Caco-2 (cell line): ENCODE measurements around the gene SLC23A1. TPM values are rescaled to one million over a fixed set of nuclear protein-coding genes. Genes with fewer than 3 reads are reported as not detected.

Experiments used
- BruUV-seq: library from RNA; stranded (reverse); fragments of 400-500 nt; replicated peaks from 2 replicates; lab custom pipeline; 2021; lab: Mats Ljungman, UMichigan
- CTCF ChIA-PET: fragments of 300-600 bp; sonication (Branson Sonifier 250); formaldehyde crosslinking; loops from one replicate; lab custom pipeline; 2022; ENCODE audit warnings: antibody characterized with exemption; lab: Charles Lee
- POLR2A ChIA-PET: fragments of 300-600 bp; sonication (Branson Sonifier 250); formaldehyde crosslinking; loops from one replicate; lab custom pipeline; 2022; ENCODE audit warnings: antibody characterized with exemption; lab: Charles Lee
- DNase-seq, 2 experiments: peaks; one replicate each; pipeline versions ENCODE4 v3.0.0 to v3.0.0-alpha.2; 2020 to 2022
- H3K27me3 ChIP-seq: replicated peaks from 2 replicates; pipeline ENCODE4 v1.6.0; 2011; ENCODE audit warnings: low read length; ENCODE audit not compliant: control insufficient read depth, insufficient read depth
- H3K36me3 ChIP-seq: 2 replicates; pipeline ENCODE4 v1.5.1; 2011; ENCODE audit warnings: low read length; ENCODE audit not compliant: control insufficient read depth, insufficient read depth
- H3K4me1 ChIP-seq: fragments of 250-450 bp; sonication (Bioruptor Pico); 2 replicates; pipeline ENCODE4 v1.5.1; 2020; ENCODE audit warnings: mild to moderate bottlenecking
- H3K4me3 ChIP-seq: 2 replicates; pipeline ENCODE4 v1.5.1; 2011; ENCODE audit warnings: low read depth, mild to moderate bottlenecking, control low read depth, low read length
- H3K9me3 ChIP-seq: fragments of 250-450 bp; sonication (Bioruptor Pico); 2 replicates; pipeline ENCODE4 v1.5.1; 2020; ENCODE audit warnings: mild to moderate bottlenecking, moderate library complexity
- H3K27ac Mint-ChIP-seq: one replicate; pipeline ENCODE4 v1.8.0; 2022; ENCODE audit warnings: mixed read lengths; ENCODE audit not compliant: unreplicated experiment
- H3K27me3 Mint-ChIP-seq: one replicate; pipeline ENCODE4 v1.8.0; 2022; ENCODE audit warnings: mixed read lengths; ENCODE audit not compliant: insufficient read depth, unreplicated experiment
- H3K36me3 Mint-ChIP-seq: one replicate; pipeline ENCODE4 v1.8.0; 2022; ENCODE audit warnings: mild to moderate bottlenecking, mixed read lengths; ENCODE audit not compliant: insufficient read depth, unreplicated experiment
- H3K4me1 Mint-ChIP-seq: one replicate; pipeline ENCODE4 v1.8.0; 2022; ENCODE audit warnings: low read depth, mixed read lengths; ENCODE audit not compliant: unreplicated experiment
- H3K4me3 Mint-ChIP-seq: one replicate; pipeline ENCODE4 v1.8.0; 2022; ENCODE audit warnings: mild to moderate bottlenecking, moderate library complexity, mixed read lengths; ENCODE audit not compliant: unreplicated experiment
- H3K9me3 Mint-ChIP-seq: one replicate; pipeline ENCODE4 v1.8.0; 2022; ENCODE audit warnings: mixed read lengths; ENCODE audit not compliant: unreplicated experiment
- intact Hi-C: fragments of 100-400 bp; cut with micrococcal nuclease; formaldehyde crosslinking; loops from one replicate; pipeline ENCODE4 v1.10.0; 2022; ENCODE audit not compliant: unreplicated experiment
- total RNA-seq: library from RNA; stranded (reverse); gene quantifications from 2 replicates; pipeline ENCODE4 v1.2.3, GENCODE V29; 2022
- TF ChIP-seq, protein P1 (sequence below), 2 experiments: fragments of 200-600 bp in 1 of 2; IDR thresholded peaks; 1 replicate in 1 of 2; 2 replicates in 1 of 2; pipeline versions ENCODE4 v1.5.1 to v1.8.0; 2011 to 2022; ENCODE audit warnings: antibody characterized with exemption in 1 of 2, control low read depth in 1 of 2, inconsistent platforms in 1 of 2, low read depth in 1 of 2, low read length in 1 of 2, mild to moderate bottlenecking in 1 of 2, moderate library complexity in 1 of 2; ENCODE audit not compliant: insufficient read depth in 1 of 2, severe bottlenecking in 1 of 2, unreplicated experiment in 1 of 2

SLC23A1 gene
- total RNA-seq, 1 experiment from 2014 or later = 20.4 TPM

DNA sequence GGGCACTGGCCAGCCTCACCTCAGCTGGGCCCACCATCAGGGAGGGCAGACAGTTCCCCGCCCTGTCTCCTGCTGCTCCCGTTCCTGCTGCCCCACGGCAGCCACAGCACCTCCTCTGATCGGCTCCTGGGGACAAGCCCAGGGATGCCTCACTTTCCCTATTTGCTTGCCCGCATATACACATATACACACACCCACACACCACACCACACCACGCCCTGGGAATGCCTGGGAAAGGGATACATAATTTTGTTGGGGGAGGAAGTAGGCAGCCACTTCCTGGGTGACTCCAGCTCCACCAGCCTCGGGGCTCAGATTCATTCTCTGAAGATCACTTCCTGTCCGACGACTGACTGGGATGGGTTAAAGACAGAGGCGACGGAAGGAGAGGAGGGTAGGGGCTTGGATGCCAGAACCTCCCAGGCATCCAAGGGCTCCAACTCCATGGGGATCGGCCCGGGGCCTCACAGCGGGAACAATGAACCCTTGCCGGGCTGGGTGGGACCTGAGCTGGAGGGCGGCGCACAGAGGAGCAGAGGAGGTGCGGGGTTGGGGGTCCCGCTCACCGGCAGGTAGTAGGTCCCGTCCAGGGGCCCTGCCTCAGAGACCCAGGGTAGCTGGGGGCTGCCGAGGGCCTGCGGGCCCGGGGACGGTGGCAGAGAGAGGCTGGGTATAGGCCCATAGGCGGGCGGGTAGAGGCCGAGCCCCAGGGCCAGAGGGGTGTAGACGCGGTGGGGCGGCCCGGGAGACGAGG is 8.7 kb upstream of the SLC23A1 start:
- no peak for DNase-seq
- Mint-ChIP-seq H3K9me3 (no peaks in the 10 kb centered on the region), H3K36me3 (peaks cover 14% of the 10 kb centered on the region), H3K27me3 (no peaks in the 10 kb centered on the region), H3K4me1 (peaks cover 9% of the 10 kb centered on the region), H3K27ac (peak overlapping the region; percentile 40), H3K4me3 (peak overlapping the region; percentile 82)
- CTCF ChIA-PET = interaction anchor here (0.6 to 1.4 kb wide), 2 partner anchors 50 to 604 kb away, joined by 3 to 6 read pairs; partner anchors contain the start of gene PAIP2
- POLR2A ChIA-PET = no interaction called here
- TSS peak; percentile 12 for BruUV-seq
- no peaks in the 10 kb centered on the region for H3K27me3 ChIP-seq
- H3K36me3 ChIP-seq = no peaks in the 10 kb centered on the region
- no peak overlapping the region for H3K4me3 ChIP-seq
- peaks cover 22% of the 10 kb centered on the region for H3K4me1 ChIP-seq
- H3K9me3 ChIP-seq = no peaks in the 10 kb centered on the region
- intact Hi-C loops = no loop called here
- TF ChIP-seq, protein P1, sequence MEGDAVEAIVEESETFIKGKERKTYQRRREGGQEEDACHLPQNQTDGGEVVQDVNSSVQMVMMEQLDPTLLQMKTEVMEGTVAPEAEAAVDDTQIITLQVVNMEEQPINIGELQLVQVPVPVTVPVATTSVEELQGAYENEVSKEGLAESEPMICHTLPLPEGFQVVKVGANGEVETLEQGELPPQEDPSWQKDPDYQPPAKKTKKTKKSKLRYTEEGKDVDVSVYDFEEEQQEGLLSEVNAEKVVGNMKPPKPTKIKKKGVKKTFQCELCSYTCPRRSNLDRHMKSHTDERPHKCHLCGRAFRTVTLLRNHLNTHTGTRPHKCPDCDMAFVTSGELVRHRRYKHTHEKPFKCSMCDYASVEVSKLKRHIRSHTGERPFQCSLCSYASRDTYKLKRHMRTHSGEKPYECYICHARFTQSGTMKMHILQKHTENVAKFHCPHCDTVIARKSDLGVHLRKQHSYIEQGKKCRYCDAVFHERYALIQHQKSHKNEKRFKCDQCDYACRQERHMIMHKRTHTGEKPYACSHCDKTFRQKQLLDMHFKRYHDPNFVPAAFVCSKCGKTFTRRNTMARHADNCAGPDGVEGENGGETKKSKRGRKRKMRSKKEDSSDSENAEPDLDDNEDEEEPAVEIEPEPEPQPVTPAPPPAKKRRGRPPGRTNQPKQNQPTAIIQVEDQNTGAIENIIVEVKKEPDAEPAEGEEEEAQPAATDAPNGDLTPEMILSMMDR (IDR thresholded peaks at IDR 0.05; ENCODE audit: insufficient read depth in 1 of 2, low read depth in 1 of 2, low read length in 1 of 2, severe bottlenecking in 1 of 2, unreplicated experiment in 1 of 2) = no peak

DNA sequence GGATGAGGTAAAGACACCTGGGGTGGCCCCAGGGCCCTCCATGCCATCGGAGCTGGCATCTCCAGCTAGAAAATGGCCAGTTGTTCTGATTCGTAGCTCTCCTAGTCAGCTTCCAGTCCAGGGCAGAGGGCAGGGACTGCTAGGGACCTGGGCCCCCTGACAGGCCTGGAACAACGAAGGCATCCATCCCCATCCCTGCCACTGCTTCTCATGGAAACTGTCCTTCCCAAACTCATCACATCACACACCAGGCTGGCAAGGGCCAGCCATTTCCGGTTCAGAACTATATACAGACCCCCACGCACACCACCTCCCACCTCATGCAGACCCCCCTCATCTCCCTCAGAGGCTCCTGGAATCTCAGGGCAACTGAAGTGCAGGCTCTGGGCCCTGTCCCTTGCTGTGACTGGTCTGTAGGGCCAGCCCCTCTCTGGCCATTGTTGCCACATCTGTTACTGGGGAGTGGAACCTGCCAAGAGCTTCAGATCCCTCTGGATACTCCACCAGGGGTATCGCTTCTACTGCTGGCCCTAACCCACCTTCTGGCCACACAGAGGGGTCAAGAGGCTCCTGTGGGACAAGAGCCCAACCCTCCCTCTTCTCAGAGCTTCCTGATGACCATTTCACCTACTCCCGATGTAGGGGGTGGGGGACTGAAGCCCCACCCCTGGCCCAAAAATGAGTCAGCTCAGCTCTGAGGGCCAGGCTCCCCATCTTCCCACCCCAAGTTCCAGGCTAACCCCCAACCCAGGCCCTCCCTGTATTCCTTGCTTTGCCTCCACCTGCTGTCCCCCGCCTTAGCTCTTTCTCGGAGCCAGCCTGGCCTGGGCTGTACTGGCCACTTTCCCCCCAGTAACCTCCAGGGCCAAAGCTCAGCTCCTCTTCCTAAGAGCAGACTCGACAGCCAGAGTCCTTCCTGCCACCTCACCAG is 7.8 kb upstream of the SLC23A1 start:
- CTCF ChIA-PET = interaction anchor here (0.6 to 1.4 kb wide), 2 partner anchors 49 to 603 kb away, joined by 3 to 6 read pairs; partner anchors contain the start of gene PAIP2
- Histone ChIP-seq H3K9me3 (no peaks in the 10 kb centered on the region), H3K4me1 (peaks cover 23% of the 10 kb centered on the region), H3K27me3 (no peaks in the 10 kb centered on the region), H3K4me3 (no peak overlapping the region), H3K36me3 (no peaks in the 10 kb centered on the region)
- H3K27ac Mint-ChIP-seq = peak overlapping the region; percentile 40
- no peaks in the 10 kb centered on the region for H3K9me3 Mint-ChIP-seq
- intact Hi-C loops = no loop called here
- no TSS peak for BruUV-seq
- TF ChIP-seq, protein P1 (IDR thresholded peaks at IDR 0.05; ENCODE audit: insufficient read depth in 1 of 2, low read depth in 1 of 2, low read length in 1 of 2, severe bottlenecking in 1 of 2, unreplicated experiment in 1 of 2) = no peak
- POLR2A ChIA-PET = no interaction called here
- peaks cover 14% of the 10 kb centered on the region for H3K36me3 Mint-ChIP-seq
- no peak overlapping the region for H3K4me3 Mint-ChIP-seq
- no peak for DNase-seq
- H3K27me3 Mint-ChIP-seq = no peaks in the 10 kb centered on the region
- peaks cover 9% of the 10 kb centered on the region for H3K4me1 Mint-ChIP-seq
